Parathyroid adenoma (tissue), 2 donors: ENCODE results near the gene COBLL1.

Source experiments
- H2AFZ ChIP-seq: fragments of 300-600 bp; sonication (generic); one replicate; pipeline ENCODE4 v1.7.0; 2017; ENCODE audit warnings: antibody characterized with exemption, mild to moderate bottlenecking
- H3K27ac ChIP-seq: fragments of 300-600 bp; sonication (generic); one replicate; pipeline ENCODE4 v1.7.0; 2017
- H3K27me3 ChIP-seq: fragments of 300-600 bp; sonication (generic); one replicate; pipeline ENCODE4 v1.7.0; 2017; ENCODE audit warnings: low read length; ENCODE audit not compliant: control insufficient read depth, insufficient read depth
- H3K36me3 ChIP-seq: fragments of 300-600 bp; sonication (generic); one replicate; pipeline ENCODE4 v1.7.0; 2017; ENCODE audit warnings: low read length; ENCODE audit not compliant: control insufficient read depth, insufficient read depth
- H3K4me1 ChIP-seq: fragments of 300-600 bp; sonication (generic); one replicate; pipeline ENCODE4 v1.7.0; 2017; ENCODE audit warnings: control low read depth
- H3K4me2 ChIP-seq: fragments of 300-600 bp; sonication (generic); one replicate; pipeline ENCODE4 v1.7.0; 2017; ENCODE audit warnings: low read length
- H3K4me3 ChIP-seq: fragments of 300-600 bp; sonication (generic); one replicate; pipeline ENCODE4 v1.7.0; 2017; ENCODE audit warnings: low read depth, low read length
- H3K79me2 ChIP-seq: fragments of 300-600 bp; sonication (generic); one replicate; pipeline ENCODE4 v1.7.0; 2017; ENCODE audit warnings: control low read depth
- H3K9ac ChIP-seq: fragments of 300-600 bp; sonication (generic); one replicate; pipeline ENCODE4 v1.7.0; 2017; ENCODE audit warnings: mild to moderate bottlenecking
- H3K9me3 ChIP-seq: fragments of 300-600 bp; sonication (generic); one replicate; pipeline ENCODE4 v1.7.0; 2017; ENCODE audit warnings: low read length; ENCODE audit not compliant: control insufficient read depth
- TF ChIP-seq, protein P1 (sequence below): fragments of 300-600 bp; sonication (generic); IDR thresholded peaks from one replicate; pipeline ENCODE4 v1.7.0; 2017; ENCODE audit warnings: antibody characterized with exemption, mild to moderate bottlenecking
- donor health status: primary hyperparathyroidism.

Gene COBLL1

DNA sequence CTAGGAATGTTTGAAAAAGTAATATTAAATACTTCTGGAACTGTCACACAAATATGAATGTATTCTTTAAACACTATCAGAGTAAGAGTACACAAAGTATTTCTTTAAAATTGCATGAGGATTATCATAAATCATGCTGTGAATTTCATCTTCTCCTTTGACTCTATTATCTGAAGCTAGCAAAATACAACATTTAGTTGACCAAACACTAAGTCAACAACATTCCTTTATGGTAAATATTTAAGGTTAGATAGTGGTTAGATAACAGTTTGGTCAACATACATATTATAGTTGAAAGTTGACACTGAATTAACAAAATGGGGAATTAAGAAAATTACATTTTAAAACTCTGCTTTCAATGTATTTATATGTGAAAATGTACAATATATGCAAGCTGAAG is 148.2 kb downstream of the COBLL1 start:
- Histone ChIP-seq H3K36me3 (no peaks in the 10 kb centered on the region), H3K27me3 (no peaks in the 10 kb centered on the region), H3K9ac (no peak overlapping the region), H2AFZ (no peak overlapping the region), H3K4me1 (no peaks in the 10 kb centered on the region), H3K27ac (no peak overlapping the region), H3K4me3 (no peak overlapping the region), H3K4me2 (no peak overlapping the region), H3K9me3 (no peaks in the 10 kb centered on the region), H3K79me2 (no peaks in the 10 kb centered on the region)
- TF ChIP-seq, protein P1, sequence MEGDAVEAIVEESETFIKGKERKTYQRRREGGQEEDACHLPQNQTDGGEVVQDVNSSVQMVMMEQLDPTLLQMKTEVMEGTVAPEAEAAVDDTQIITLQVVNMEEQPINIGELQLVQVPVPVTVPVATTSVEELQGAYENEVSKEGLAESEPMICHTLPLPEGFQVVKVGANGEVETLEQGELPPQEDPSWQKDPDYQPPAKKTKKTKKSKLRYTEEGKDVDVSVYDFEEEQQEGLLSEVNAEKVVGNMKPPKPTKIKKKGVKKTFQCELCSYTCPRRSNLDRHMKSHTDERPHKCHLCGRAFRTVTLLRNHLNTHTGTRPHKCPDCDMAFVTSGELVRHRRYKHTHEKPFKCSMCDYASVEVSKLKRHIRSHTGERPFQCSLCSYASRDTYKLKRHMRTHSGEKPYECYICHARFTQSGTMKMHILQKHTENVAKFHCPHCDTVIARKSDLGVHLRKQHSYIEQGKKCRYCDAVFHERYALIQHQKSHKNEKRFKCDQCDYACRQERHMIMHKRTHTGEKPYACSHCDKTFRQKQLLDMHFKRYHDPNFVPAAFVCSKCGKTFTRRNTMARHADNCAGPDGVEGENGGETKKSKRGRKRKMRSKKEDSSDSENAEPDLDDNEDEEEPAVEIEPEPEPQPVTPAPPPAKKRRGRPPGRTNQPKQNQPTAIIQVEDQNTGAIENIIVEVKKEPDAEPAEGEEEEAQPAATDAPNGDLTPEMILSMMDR: no peak

DNA sequence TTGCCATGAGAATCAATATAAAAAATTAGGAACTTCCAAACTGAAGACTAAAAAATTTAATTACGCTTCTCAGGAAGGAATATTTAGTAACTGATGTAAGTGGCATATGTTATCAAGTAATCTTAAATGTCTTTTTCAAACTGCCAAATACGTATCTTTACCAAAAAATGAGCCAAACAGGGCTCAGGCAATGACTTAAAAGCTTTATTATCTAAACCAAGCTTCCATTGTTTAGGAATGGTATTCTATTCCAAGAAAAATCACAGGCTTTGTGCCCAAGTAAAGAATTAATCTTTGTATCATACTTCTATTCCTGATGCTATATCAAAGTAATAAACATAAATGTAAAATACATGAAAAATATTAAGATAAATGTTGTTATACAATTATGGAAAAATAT is 148.7 kb downstream of the COBLL1 start:
- Histone ChIP-seq H3K4me1 (no peaks in the 10 kb centered on the region), H3K9ac (no peak overlapping the region), H3K4me3 (no peak overlapping the region), H3K27me3 (no peaks in the 10 kb centered on the region), H3K4me2 (no peak overlapping the region), H2AFZ (no peak overlapping the region), H3K79me2 (no peaks in the 10 kb centered on the region), H3K27ac (no peak overlapping the region), H3K9me3 (no peaks in the 10 kb centered on the region), H3K36me3 (no peaks in the 10 kb centered on the region)
- TF ChIP-seq, protein P1: no peak

- Histone ChIP-seq H3K36me3 (no peaks in the 10 kb centered on the region), H2AFZ (no peak overlapping the region), H3K27me3 (no peaks in the 10 kb centered on the region), H3K9me3 (no peaks in the 10 kb centered on the region), H3K9ac (no peak overlapping the region), H3K27ac (no peak overlapping the region), H3K4me2 (no peak overlapping the region), H3K79me2 (no peaks in the 10 kb centered on the region), H3K4me1 (no peaks in the 10 kb centered on the region), H3K4me3 (no peak overlapping the region)
- TF ChIP-seq, protein P1: no peak
Observed at GRCh38 chr2:164692114-164692513, 149.5 kb downstream of the COBLL1 start.

GRCh38 chr2:164691346-164691887 is 150.2 kb downstream of the COBLL1 start:
- H3K9ac ChIP-seq: no peak overlapping the region
- no peaks in the 10 kb centered on the region for H3K36me3 ChIP-seq
- H3K4me2 ChIP-seq: no peak overlapping the region
- no peaks in the 10 kb centered on the region for H3K4me1 ChIP-seq
- TF ChIP-seq, protein P1: no peak
- H3K27me3 ChIP-seq: no peaks in the 10 kb centered on the region
- no peak overlapping the region for H2AFZ ChIP-seq
- H3K27ac ChIP-seq: no peak overlapping the region
- H3K4me3 ChIP-seq: no peak overlapping the region
- H3K9me3 ChIP-seq: no peaks in the 10 kb centered on the region
- no peaks in the 10 kb centered on the region for H3K79me2 ChIP-seq

DNA sequence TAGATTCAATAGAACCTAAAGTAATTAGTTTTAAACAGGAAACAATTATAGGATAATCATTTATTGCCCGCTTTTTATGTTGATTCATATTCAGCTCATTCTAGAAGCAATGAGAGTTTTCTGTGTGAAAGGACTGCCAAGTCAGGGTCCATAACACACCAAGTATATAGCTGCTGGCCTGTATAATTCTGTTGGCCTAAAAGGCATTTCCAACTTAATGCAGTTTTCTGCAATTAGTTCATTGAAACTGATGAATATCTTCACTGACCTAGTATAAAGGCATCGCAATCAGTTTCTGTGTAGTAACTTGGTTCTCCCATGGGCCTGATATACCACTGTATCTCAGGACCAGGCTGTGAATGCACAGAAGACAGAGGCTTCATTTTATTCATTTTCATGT is 151.3 kb downstream of the COBLL1 start:
- no peaks in the 10 kb centered on the region for H3K27me3 ChIP-seq
- H3K4me2 ChIP-seq: no peak overlapping the region
- H3K4me3 ChIP-seq: no peak overlapping the region
- H3K9me3 ChIP-seq: no peaks in the 10 kb centered on the region
- TF ChIP-seq, protein P1: no peak
- H3K79me2 ChIP-seq: no peaks in the 10 kb centered on the region
- no peak overlapping the region for H3K9ac ChIP-seq
- no peaks in the 10 kb centered on the region for H3K36me3 ChIP-seq
- no peak overlapping the region for H3K27ac ChIP-seq
- H2AFZ ChIP-seq: no peak overlapping the region
- H3K4me1 ChIP-seq: no peaks in the 10 kb centered on the region
